ENCODE data around the gene ZBBX. TPM values are rescaled to one million over a fixed set of nuclear protein-coding genes. Genes with fewer than 3 reads are reported as not detected.
"Not testable (repeated sequence)": the region's sequence is repeated elsewhere in the genome, so short reads cannot be mapped to it uniquely, and the experiment has no call there.

The ZBBX gene, protein sequence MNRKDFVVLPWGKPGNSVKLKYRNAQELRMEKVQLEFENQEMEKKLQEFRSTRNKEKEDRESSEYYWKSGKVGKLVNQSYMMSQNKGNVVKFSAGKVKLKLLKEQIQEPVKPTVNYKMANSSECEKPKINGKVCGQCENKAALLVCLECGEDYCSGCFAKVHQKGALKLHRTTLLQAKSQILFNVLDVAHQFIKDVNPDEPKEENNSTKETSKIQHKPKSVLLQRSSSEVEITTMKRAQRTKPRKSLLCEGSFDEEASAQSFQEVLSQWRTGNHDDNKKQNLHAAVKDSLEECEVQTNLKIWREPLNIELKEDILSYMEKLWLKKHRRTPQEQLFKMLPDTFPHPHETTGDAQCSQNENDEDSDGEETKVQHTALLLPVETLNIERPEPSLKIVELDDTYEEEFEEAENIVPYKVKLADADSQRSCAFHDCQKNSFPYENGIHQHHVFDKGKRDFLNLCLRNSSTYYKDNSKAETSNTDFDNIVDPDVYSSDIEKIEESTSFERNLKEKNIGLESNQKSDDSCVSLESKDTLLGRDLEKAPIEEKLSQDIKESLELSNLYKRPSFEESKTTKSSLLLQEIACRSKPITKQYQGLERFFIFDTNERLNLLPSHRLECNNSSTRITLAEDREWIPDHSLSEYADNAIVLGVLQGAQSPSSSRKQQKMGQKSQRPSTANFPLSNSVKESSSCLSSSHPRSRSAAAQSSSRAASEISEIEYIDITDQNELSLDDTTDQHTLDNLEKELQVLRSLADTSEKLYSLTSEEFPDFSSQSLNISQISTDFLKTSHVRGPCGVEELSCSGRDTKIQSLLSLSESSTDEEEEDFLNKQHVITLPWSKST
- total RNA-seq (2014; rRNA removed; shearing (Covaris generic)): not detected in 2 replicates

- DNase-seq (ENCODE audit: low read depth): peak; percentile 69
Measured at GRCh38 chr3:167380004-167380689, at the start of gene ZBBX. Gene ZBBX, minus strand, starts transcription at chr3:167380297. Its CDS starts 7,396 bp downstream, at chr3:167372901.

- not testable (repeated sequence) for DNase-seq (ENCODE audit: low read depth)
Measured at GRCh38 chr3:167426962-167427361, 46.9 kb upstream of the ZBBX start.

DNA sequence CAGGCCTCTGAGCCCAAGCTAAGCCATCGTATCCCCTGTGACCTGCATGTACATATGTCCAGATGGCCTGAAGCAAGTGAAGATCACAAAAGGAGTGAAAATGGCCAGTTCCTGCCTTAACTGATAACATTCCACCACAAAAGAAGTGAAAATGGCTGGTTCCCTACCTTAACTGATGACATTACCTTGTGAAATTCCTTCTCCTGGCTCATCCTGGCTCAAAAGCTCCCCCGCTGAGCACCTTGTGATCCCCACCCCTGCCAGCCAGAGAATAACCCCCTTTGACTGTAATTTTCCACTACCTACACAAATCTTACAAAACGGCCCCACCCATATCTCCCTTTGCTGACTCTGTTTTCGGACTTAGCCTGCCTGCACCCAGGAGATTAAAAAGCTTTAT lies 42.3 kb upstream of the ZBBX start:
- DNase-seq (ENCODE audit: low read depth): not testable (repeated sequence)

GRCh38 chr3:167409611-167410010 lies 29.5 kb upstream of the ZBBX start:
- no peak for DNase-seq (ENCODE audit: low read depth)

GRCh38 chr3:167406876-167407492 lies 26.9 kb upstream of the ZBBX start:
- DNase-seq (ENCODE audit: low read depth): peak; percentile 19

DNA sequence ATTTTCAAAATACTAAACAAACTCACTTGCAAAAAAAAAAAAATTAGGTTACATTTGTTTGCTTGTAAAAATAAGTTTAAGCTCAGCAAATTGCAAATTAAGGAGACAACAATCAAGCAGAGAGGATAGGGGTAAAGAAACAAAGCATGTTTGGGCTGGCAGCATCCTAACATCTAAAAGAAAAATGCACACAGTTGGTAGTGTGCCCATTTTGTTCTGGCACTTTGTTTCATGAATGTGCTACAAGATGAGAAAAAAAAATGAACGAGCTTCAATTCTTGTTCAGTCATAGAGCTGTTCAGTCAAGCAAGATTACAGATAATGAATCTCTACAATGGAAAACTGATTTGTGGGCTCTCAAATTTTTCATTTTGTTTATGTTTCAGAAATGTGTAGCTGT lies 17.7 kb upstream of the ZBBX start:
- DNase-seq (ENCODE audit: low read depth): no peak

GRCh38 chr3:167396075-167396474 lies 16.0 kb upstream of the ZBBX start:
- DNase-seq (ENCODE audit: low read depth): no peak

- DNase-seq (ENCODE audit: low read depth): no peak
Measured at GRCh38 chr3:167394003-167394402, 13.9 kb upstream of the ZBBX start.

- no peak for DNase-seq (ENCODE audit: low read depth)
Measured at GRCh38 chr3:167382155-167382554, 2.1 kb upstream of the ZBBX start.

DNA sequence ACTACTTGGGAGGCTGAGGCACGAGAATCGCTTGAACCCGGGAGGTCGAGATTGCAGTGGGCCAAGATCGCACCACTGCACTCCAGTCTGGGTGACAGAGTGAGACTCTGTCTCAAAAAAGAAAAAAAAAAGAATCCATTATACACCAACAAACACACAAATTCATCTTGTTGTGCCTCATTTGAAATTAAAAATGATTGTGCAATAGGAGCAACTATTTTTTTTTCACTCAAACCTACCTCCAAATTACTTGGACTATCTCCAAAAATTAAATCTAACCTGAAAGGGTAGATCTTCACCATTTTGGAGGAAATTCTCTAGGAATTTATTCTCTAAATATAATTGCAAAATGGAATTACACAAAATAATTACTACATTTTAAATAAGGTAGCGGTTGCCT lies 4.6 kb downstream of the ZBBX start:
- no peak for DNase-seq (ENCODE audit: low read depth)

- DNase-seq (ENCODE audit: low read depth): no peak
Measured at GRCh38 chr3:167372138-167372537, 8.0 kb downstream of the ZBBX start.

GRCh38 chr3:167361948-167362347 lies 18.1 kb downstream of the ZBBX start:
- no peak for DNase-seq (ENCODE audit: low read depth)

- peak; percentile 1 for DNase-seq (ENCODE audit: low read depth)
Measured at GRCh38 chr3:167361306-167361705, 18.8 kb downstream of the ZBBX start.

- no peak for DNase-seq (ENCODE audit: low read depth)
Measured at GRCh38 chr3:167355446-167355845, 24.7 kb downstream of the ZBBX start.

GRCh38 chr3:167354751-167355150 lies 25.3 kb downstream of the ZBBX start:
- no peak for DNase-seq (ENCODE audit: low read depth)

- DNase-seq (ENCODE audit: low read depth): peak; percentile 10
Measured at GRCh38 chr3:167350245-167350862, 29.7 kb downstream of the ZBBX start.

- no peak for DNase-seq (ENCODE audit: low read depth)
Measured at GRCh38 chr3:167346171-167346570, 33.9 kb downstream of the ZBBX start.

DNA sequence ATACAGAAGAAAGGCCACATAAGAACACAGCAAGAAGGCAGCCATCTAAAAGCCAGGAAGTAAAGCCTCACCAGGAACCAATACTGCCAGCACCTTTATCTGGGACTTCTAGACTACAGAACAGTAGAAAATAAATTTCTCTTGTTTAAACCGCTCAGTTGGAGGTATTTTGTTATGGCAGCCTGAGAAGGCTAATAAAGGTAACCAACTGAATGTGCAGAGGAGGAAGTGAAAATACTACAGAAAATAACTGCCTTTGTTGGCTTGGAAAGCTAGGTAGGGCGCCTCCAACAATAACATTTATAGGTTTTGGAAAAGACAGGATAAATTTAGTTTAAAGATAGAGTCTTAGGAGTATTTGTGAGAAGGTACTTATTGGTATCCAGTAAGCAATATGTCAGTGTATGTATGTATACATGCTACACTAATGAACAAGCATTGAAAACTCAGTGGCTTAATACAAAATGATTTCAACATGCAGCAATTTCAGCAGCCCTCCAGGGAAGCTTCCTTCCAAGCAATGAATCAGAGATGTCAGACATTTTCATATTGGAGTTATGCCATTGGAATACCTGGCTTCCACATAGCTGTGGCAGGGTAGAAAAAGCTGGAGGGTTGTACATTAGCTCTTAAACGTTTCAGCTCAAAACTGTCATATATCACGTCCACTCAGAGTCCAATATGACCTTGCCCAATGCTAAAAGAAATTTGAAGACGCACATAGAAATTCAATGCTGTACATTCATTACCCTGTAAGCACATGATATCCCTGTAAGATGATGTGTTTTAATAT lies 48.9 kb downstream of the ZBBX start:
- DNase-seq (ENCODE audit: low read depth): no peak

- DNase-seq (ENCODE audit: low read depth): no peak
Measured at GRCh38 chr3:167323572-167323971, 56.5 kb downstream of the ZBBX start.

DNA sequence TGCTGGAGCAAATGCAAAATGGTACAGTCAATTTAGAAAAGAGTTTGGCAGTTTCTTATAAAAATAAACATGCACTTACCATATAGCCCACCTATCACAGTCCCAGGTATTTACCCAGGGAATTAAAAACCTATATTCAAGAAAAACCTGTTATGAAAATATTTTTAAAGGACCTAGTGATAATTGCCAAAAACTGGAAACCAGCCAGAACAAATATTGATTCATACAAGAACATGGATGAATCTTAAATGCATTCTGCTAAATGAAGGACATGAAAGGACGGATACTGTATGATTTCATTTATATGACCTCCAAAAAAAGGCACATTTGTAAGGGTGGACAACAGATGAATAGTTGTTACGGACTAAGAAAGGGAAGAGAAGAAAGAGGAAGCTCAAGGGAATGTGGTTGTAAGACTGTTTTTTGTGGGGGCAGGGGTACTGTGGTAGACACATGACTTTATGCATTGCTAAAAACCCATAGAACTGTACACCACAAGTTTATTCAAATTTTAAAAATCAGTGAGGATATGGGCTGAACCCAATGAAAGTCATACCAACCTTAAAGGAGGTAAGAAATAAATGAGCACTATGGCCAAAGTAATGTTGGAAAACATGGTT lies 61.0 kb downstream of the ZBBX start:
- DNase-seq (ENCODE audit: low read depth): no peak

Data from RPMI7951 (cell line).